Common myeloid progenitor, CD34-positive (primary cell): ENCODE results near the gene NKG7.

ENCODE experiments used
- CTCF ChIA-PET: fragments of 350-600 bp; sonication (Branson Sonifier 250); formaldehyde crosslinking; loops from one replicate; lab custom pipeline; 2021; ENCODE audit warnings: antibody characterized with exemption; lab: Charles Lee
- POLR2A ChIA-PET: fragments of 350-600 bp; sonication (Branson Sonifier 250); formaldehyde crosslinking; loops from one replicate; lab custom pipeline; 2021; ENCODE audit warnings: antibody characterized with exemption; lab: Charles Lee
- DNase-seq, 3 donors: peaks; one replicate each; pipeline versions ENCODE4 v3.0.0 to v3.0.0-alpha.2; 2013
- H3K27ac ChIP-seq, 2 experiments: 1 replicate in 1 of 2; 2 replicates in 1 of 2; pipeline ENCODE4 v1.7.0; 2013; ENCODE audit warnings: inconsistent platforms in 2 of 2, low read length in 2 of 2, mild to moderate bottlenecking in 2 of 2, low read depth in 1 of 2, moderate library complexity in 1 of 2; ENCODE audit not compliant: severe bottlenecking in 2 of 2, insufficient read depth in 1 of 2, poor library complexity in 1 of 2
- H3K27me3 ChIP-seq, 5 experiments: replicated peaks in 2 of 5; 1 replicate in 3 of 5; 2 replicates in 2 of 5; pipeline versions ENCODE4 v1.6.1 to v1.7.0; 2013; ENCODE audit warnings: low read length in 4 of 5, mild to moderate bottlenecking in 2 of 5, moderate library complexity in 2 of 5, inconsistent platforms in 1 of 5; ENCODE audit not compliant: insufficient read depth in 5 of 5, control insufficient read depth in 4 of 5
- H3K36me3 ChIP-seq, 4 experiments: 1 replicate in 2 of 4; 2 replicates in 2 of 4; pipeline versions ENCODE4 v1.6.1 to v1.7.0; 2013; ENCODE audit warnings: low read length in 3 of 4, control low read depth in 1 of 4, mild to moderate bottlenecking in 1 of 4; ENCODE audit not compliant: control insufficient read depth in 4 of 4, insufficient read depth in 4 of 4
- H3K4me1 ChIP-seq, 4 experiments: 1 replicate in 3 of 4; 2 replicates in 1 of 4; pipeline versions ENCODE4 v1.6.1 to v1.7.1; 2013; ENCODE audit warnings: low read length in 3 of 4, mild to moderate bottlenecking in 3 of 4, control low read depth in 1 of 4, inconsistent platforms in 1 of 4, moderate library complexity in 1 of 4; ENCODE audit not compliant: control insufficient read depth in 4 of 4, insufficient read depth in 4 of 4; ENCODE audit errors: control extremely low read depth in 1 of 4
- H3K4me3 ChIP-seq, 7 experiments: 1 replicate in 4 of 7; 2 replicates in 3 of 7; pipeline versions ENCODE4 v1.5.1 to v1.7.0; 2013; ENCODE audit warnings: mild to moderate bottlenecking in 7 of 7, low read length in 6 of 7, moderate library complexity in 6 of 7, inconsistent platforms in 2 of 7, low read depth in 2 of 7, control low read depth in 1 of 7; ENCODE audit not compliant: insufficient read depth in 4 of 7, control insufficient read depth in 1 of 7; ENCODE audit errors: extremely low read depth in 1 of 7
- H3K9me3 ChIP-seq, 5 experiments: 1 replicate in 4 of 5; 2 replicates in 1 of 5; pipeline versions ENCODE4 v1.6.1 to v1.7.1; 2013; ENCODE audit warnings: low read length in 4 of 5, mild to moderate bottlenecking in 2 of 5, inconsistent platforms in 1 of 5, low read depth in 1 of 5, moderate library complexity in 1 of 5; ENCODE audit not compliant: control insufficient read depth in 4 of 5, insufficient read depth in 2 of 5; ENCODE audit errors: control extremely low read depth in 1 of 5
- WGBS: methylation state at CpG from one replicate; pipeline ENCODE4 v1.1.5; 2013; ENCODE audit not compliant: insufficient coverage; 5-methylcytosine and 5-hydroxymethylcytosine counted together

NKG7 gene

GRCh38 chr19:51367565-51368365 lies 4.7 kb downstream of the NKG7 start:
- Histone ChIP-seq H3K9me3 (no peaks in the 10 kb centered on the region), H3K4me3 (peak overlapping the region; percentile 71 to 97 (median 79)), H3K27me3 (no peaks in the 10 kb centered on the region), H3K36me3 (no peaks in the 10 kb centered on the region), H3K27ac (peak overlapping the region in 1 of 2 experiments; percentile 89), H3K4me1 (peaks cover 2 to 79% (median 68%) of the 10 kb centered on the region in 4 experiments)
- ChIA-PET POLR2A (interaction anchor here (0.7 to 0.8 kb wide), 2 partner anchors 9 to 23 kb away, joined by 3 to 4 read pairs; partner anchors contain the start of gene C19orf84), CTCF (interaction anchor here (1.5 kb wide), 1 partner anchor 36 kb away, joined by 3 read pairs; no protein-coding TSS in a partner anchor)
- peak; percentile 96 to 97 (median 97) for DNase-seq
- under 1% methylated on average over 47 of the region's 64 CpGs for WGBS

GRCh38 chr19:51367255-51367564 lies 5.2 kb downstream of the NKG7 start:
- peaks cover 0 to 79% (median 67%) of the 10 kb centered on the region in 4 experiments for H3K4me1 ChIP-seq
- peak overlapping the region; percentile 55 to 89 for H3K27ac ChIP-seq
- H3K4me3 ChIP-seq, result peak overlapping the region; percentile 71 to 97 (median 79)
- ChIA-PET POLR2A (interaction anchor here (0.7 kb wide), 1 partner anchor 23 kb away, joined by 4 read pairs; the partner anchor contains the start of gene C19orf84), CTCF (interaction anchor here (1.5 kb wide), 1 partner anchor 36 kb away, joined by 3 read pairs; no protein-coding TSS in a partner anchor)
- H3K27me3 ChIP-seq, result no peaks in the 10 kb centered on the region
- H3K9me3 ChIP-seq, result no peaks in the 10 kb centered on the region
- WGBS, result 0% methylated on average over 15 of the region's 15 CpGs
- H3K36me3 ChIP-seq, result no peaks in the 10 kb centered on the region
- DNase-seq, result no peak

GRCh38 chr19:51366389-51367254 lies 5.8 kb downstream of the NKG7 start:
- DNase-seq, result peak; percentile 95 to 97 (median 97)
- peak overlapping the region; percentile 71 to 97 (median 79) for H3K4me3 ChIP-seq
- under 1% methylated on average over 43 of the region's 54 CpGs for WGBS
- H3K27me3 ChIP-seq, result no peaks in the 10 kb centered on the region
- peak overlapping the region; percentile 55 to 89 for H3K27ac ChIP-seq
- CTCF ChIA-PET, result interaction anchor here (1.5 to 1.6 kb wide), 2 partner anchors 26 to 35 kb away, joined by 3 to 4 read pairs; no protein-coding TSS in a partner anchor
- no peaks in the 10 kb centered on the region for H3K36me3 ChIP-seq
- H3K4me1 ChIP-seq, result peaks cover 0 to 73% (median 64%) of the 10 kb centered on the region in 4 experiments
- POLR2A ChIA-PET, result interaction anchor here (1.1 kb wide), 1 partner anchor 12 kb away, joined by 3 read pairs; no protein-coding TSS in a partner anchor
- H3K9me3 ChIP-seq, result no peaks in the 10 kb centered on the region

DNA sequence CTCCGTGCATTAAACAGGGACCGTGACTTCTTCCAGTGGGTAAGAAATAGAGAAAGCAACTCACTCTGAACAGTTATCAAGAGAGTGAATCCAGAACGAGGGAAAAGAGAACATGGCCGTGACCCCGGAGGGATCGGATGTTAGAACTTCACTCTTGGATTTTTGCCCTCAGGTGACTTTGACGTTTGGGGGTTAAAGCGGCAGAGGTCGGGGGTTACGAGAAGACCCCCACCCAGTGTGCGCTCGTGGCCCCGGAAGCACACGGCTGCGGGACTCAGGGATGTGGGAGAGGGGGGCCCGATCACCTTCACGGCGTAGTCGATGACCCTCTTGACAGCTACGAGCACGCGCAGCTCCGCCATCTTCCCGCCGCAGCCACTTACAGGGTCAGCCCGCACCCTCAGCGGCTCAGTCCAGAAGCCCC lies 6.5 kb downstream of the NKG7 start, which contains the start of gene ETFB:
ETFB (minus strand) TSS at position 424 of the 424 bp plus-strand sequence; CDS start at position 362, 62 bp downstream.
- under 1% methylated on average over 20 of the region's 27 CpGs for WGBS
- H3K27me3 ChIP-seq, result no peaks in the 10 kb centered on the region
- ChIA-PET CTCF (interaction anchor here (0.9 to 1.6 kb wide), 5 partner anchors 22 to 52 kb away, joined by 3 to 5 read pairs (median 4); partner anchors contain the start of genes C19orf84, SIGLEC10 and VSIG10L), POLR2A (interaction anchor here (1.0 to 1.1 kb wide), 2 partner anchors 11 to 26 kb away, joined by 3 to 5 read pairs; no protein-coding TSS in a partner anchor)
- no peaks in the 10 kb centered on the region for H3K9me3 ChIP-seq
- peak within 1 kb of the TSS; percentile 55 to 89 for H3K27ac ChIP-seq
- H3K4me3 ChIP-seq, result peak within 1 kb of the TSS; percentile 71 to 97 (median 85)
- peaks cover 0 to 3% (median 0%) of the 10 kb centered on the region in 4 experiments for H3K36me3 ChIP-seq
- DNase-seq, result no peak
- H3K4me1 ChIP-seq, result peaks cover 0 to 67% (median 57%) of the 10 kb centered on the region in 4 experiments

DNA sequence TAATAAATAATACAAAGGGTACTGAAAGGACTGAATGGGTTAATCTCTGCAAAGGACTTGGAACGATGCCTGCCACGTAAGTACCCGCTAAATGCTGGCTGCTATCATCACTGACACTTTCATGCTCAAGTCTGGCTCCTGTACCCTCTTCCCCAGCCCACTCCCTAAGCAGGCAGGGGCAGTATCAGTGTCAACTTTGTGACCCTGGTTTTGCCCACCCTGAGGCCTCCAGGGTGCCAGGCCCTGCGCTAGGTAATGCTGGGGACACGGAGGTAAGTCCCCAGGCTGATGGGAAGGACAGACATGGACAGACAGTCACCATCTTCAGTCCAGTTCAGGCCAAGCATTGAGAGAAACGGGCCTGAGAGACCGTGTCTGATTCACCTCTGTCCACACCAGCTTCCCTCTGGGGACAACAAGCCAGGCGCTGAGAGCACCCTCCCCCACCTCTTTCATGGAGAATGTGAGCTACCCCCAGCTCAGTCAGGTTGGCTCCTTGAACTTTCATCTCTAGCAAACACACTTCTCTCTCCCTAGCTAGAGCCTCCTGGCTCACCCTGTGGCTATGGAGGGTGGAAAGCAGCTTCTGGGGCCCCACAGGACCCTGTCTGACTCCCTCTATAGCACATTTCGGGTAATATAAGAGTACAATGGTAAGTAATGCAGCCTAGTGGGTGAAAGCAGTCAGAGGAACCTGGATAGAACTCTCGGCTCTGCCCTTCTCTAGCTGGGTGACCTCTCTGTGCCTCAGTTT lies 7.1 kb downstream of the NKG7 start:
- CTCF ChIA-PET, result interaction anchor here (0.9 to 1.6 kb wide), 6 partner anchors 22 to 53 kb away, joined by 3 to 5 read pairs (median 4); partner anchors contain the start of genes C19orf84, SIGLEC10 and VSIG10L
- Histone ChIP-seq H3K27me3 (no peaks in the 10 kb centered on the region), H3K4me1 (peaks cover 0 to 61% (median 54%) of the 10 kb centered on the region in 4 experiments), H3K27ac (peak overlapping the region; percentile 55 to 89), H3K36me3 (peaks cover 0 to 3% (median 0%) of the 10 kb centered on the region in 4 experiments), H3K4me3 (peak overlapping the region; percentile 66 to 97 (median 85)), H3K9me3 (no peaks in the 10 kb centered on the region)
- POLR2A ChIA-PET, result interaction anchor here (0.6 to 1.1 kb wide), 3 partner anchors 10 to 68 kb away, joined by 3 to 5 read pairs (median 3); no protein-coding TSS in a partner anchor
- DNase-seq, result peak in 2 of 3 donors; percentile 53 to 59
- 44% methylated on average over 9 of the region's 10 CpGs for WGBS
